ENCODE results near the gene ADD1.
A peak's percentile ranks its signal among the peaks of the same experiment; 100 is the strongest.

ADD1 gene

DNA sequence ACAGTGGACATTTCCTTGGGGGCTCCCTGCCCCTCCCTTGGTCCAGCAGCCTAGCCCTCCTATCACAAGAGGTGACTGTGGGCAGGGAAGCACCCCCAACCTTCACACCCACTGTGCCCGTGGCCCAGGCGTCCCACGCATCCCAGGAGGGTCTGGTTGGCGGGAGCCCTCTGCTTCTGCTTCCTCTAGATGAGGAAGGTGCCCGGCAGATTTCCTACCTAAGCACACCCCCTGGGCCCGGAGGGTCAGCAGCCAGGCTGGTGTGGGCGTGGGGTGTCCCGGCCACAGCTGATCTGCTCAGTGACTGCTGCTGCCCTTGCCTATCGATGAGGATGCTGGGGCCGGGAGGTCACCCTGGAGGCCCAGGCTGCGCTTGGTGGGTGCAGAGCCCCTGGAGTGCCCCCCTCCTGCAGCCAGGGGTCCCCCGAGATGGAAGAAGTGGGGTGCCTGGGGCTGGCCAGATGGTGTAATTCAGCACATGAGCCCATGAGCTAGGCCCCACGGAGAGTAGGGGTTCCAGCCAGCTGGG, 38.6 kb upstream of the ADD1 start:
- no peak for DNase-seq (ENCODE audit: low spot score)

DNA sequence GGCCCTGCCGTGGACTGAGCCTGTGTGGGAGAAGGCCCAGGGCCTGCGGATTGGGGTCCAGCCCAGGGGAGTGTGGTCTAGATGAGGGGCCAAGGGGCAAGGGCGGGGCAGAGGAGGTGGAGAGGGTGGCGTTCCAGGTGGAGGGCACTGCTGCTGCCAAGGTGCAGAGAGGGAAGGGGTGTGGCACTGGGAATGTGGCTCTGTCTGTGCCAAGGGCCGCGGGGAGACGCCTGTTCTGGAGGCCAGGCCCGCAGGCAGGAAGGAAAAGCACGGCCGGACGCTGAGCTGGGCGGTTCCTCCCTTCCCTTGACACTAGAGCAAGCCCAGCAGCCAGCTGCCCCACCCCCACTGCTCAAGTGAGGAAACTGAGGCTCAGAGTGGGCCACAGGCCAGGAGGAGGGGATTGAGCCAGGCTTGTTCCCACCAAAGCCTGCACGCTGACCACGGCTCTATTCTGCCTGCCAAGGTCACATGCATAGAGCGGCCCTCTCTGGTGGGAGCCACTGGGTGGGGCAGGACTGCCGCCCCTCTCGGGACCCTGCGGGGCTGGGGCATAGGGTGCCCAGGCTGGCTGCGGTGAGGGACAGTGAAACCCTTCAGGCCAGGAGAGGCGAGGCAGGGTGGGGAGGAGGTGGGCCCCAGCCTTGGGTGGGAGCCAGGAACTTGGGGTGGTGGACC, 37.8 kb upstream of the ADD1 start:
- DNase-seq (ENCODE audit: low spot score), result peak; percentile 40

DNA sequence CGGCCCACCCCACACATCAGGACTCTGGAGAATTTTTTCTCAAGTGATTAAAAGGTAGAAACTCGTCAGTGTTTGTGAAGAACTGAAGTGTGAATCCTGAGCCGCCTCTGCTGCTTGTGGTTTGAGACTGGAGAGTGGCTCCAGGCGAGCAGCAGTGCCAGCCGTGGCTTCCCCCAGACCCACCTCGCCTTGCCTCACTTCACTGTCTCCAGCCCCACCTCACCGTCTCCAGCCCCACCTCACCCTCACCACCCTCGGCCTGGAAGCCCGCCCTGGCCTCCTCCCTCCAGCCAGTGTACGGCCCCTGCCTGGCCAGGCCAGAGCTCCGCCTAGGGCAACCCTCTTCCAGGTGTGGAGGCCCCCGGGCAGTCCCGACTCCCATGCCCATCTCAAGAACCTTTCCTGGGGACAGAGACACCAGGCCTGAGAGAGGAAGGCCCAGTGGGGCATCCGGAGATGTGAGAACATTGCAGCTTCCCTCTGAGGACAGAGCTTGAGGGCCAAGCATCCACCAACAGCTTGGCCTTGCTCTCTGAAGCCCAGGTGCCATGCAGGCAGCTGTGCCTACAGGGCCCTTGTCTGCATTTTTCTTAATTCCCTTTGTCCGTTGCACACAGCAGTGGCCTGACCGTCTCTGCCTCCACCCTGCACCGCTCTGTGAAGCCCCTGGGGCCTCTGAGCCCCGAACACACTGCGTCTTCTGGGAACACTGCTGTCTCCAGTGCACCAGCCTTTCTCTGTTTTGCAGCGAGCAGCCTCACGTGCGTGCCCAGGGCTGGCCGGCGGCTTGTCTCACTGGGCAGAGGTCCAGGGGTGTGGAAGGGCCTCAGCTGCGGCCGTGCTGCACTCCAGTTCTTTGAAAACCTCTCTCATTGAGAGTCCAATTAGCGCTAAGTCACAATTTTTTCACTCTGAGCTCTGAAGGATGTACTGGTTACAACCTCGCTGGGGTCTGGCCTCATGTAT, 37.0 kb upstream of the ADD1 start:
- DNase-seq (ENCODE audit: low spot score), result no peak

DNA sequence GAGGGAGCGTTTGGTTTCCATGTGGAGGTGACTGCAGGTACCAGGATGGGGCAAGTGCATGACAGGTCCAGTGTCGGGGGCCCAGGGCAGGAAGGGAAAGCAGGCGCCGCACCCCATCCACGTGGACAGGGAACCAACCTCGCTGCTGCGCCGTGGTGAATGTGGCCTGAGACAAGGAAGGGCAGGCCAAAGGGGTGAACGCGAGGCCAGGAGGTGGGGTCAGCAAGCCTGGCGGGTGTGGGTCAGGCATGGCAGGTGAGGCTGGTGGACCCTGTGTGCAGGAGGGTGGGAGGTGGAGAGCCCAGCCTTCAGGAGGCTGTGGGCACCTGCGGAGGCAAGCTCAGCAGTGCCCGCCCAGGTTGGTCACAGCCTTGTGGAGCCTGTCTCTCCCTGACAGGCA, 36.1 kb upstream of the ADD1 start:
- DNase-seq (ENCODE audit: low spot score), result no peak

DNA sequence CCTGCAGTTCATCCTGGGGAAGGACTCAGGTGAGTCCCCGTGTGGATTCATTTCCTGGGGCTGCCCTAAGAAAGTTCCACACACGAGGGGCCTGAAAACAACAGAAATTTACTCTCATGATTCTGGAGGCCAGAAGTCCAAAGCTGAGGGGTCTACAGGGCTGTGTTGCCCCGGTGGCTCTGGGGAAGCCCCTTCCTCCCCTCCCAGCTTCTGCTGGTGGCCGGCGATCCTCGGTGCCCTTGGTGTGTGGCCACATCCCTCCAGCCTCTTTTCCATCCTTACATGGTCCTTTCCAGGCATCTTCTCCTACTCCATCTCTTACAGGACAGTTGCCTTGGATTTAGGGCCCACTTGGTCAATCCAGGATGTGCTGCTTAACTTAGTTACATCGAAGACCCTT, 35.6 kb upstream of the ADD1 start:
- no peak for DNase-seq (ENCODE audit: low spot score)

DNA sequence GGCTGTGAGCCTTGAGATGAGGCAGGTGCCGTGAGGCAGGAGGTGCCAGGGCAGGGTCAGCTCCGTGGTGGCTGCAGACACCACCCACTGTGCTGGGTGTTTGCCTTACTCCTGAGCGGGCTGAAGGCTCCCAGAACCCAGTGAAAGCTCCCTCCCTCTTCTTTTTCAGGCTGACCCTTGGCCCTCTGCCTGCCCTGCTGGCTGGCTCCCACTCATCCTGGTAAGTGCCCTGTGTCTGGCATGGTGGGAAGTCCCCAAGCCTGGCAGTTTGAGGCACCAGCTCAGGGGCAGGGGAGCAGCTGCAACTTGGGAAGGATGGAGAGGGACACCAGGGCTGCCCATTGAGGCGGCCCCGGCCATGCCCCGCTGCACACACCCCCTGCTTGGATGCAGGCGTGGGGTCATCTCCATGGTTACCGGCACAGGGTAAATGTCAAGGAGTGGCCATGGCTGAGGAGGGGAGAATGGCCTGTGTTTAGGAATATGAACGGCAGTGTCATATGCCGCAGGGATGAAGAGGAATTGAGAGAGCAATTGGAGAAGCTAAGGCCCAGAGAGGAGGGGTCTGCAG, 33.9 kb upstream of the ADD1 start:
- DNase-seq (ENCODE audit: low spot score), result no peak

DNA sequence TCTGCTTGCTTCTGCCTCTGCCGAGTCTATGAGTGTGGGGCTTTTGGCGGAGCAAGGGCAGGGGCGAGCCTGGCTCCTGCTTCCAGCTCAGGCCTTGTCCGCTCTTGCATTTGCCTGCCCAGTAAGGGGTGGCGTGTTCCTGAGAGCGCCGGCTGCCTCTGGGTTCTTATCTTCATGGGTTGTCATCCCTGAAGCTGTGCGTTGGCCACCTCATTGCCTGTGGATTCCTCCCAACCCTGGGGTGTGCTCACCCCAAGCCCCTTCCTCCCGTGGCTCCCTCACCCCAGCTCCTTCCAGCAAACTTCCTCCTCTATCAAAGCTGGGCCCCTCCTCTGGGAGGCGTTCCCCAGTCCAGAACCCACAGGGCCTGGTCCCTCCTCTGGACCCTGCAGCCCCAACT, 33.3 kb upstream of the ADD1 start:
- DNase-seq (ENCODE audit: low spot score), result no peak

DNA sequence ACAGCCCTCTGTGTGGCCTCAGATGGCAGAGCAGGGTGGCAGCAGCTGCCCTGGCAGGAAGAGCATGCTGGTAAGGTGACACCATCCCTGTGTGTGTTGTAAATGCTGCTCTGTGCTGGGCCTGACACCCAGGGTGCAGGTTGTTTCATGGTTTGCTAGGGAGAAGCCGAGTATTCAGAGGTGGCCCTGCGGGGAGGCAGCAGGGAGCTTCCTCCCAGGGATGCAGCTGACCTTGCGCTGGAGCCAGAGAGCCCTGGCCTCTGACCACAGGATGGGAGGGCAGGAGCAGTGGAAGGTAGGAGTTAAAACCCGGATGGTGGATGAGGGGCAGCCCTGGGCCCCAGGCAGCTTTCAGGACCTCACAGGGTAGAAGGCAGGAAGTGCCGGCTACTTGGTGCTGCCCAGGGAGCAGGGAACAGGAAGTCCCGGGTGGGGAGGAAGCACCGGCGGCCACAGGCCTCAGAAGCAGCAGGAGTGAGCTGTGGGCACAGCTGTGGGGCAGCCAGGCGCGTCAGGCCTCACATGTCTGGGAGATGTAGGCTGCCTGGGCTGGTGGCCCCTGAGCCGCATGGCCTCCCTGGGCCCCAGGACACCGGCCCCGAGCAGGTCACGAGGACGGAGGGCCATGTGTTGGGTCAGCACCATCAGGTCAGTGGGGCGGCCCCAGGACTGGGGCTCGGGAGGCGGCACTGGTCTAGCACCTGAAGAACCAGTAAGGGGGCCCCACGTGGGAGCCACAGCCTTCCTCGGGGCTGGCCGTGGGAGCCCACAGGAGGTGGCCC, 31.6 kb upstream of the ADD1 start:
- peak; percentile 93 for DNase-seq (ENCODE audit: low spot score)

DNA sequence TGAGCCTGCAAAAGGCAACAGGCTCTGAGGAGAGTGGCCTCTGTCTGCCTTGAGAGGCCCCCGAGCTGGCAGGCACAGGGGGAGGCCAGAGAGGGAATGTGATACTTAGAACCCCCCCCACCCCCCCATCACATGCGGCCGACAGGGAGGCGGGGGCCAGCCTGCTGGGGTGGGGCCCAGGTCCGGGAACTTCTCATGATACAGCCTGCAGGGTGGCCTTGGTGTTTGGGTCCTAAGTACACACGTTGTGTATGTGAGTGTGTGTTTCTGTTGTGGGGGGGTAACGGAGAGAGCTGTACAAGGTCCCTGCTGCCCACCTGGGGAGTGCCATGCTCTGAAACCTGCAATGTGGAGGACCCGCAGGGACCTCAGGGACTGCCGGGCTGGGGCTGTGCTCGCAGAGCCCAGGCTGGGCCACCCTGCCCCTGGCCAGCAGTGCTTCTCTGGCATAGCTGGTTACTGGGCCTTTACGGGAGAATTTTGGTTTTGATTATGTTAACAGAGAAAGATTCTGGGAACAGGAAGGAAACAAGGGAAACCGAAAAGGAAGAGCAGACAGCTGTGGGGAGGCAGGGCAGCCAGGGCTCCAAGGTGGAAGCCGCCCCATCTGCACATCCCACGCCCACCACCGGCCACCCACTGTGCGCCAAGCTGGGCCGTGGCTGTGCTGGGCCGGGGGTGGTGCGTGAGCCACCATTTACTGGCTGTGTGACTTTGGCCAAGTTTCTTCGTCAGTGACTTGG, 30.9 kb upstream of the ADD1 start:
- no peak for DNase-seq (ENCODE audit: low spot score)

DNA sequence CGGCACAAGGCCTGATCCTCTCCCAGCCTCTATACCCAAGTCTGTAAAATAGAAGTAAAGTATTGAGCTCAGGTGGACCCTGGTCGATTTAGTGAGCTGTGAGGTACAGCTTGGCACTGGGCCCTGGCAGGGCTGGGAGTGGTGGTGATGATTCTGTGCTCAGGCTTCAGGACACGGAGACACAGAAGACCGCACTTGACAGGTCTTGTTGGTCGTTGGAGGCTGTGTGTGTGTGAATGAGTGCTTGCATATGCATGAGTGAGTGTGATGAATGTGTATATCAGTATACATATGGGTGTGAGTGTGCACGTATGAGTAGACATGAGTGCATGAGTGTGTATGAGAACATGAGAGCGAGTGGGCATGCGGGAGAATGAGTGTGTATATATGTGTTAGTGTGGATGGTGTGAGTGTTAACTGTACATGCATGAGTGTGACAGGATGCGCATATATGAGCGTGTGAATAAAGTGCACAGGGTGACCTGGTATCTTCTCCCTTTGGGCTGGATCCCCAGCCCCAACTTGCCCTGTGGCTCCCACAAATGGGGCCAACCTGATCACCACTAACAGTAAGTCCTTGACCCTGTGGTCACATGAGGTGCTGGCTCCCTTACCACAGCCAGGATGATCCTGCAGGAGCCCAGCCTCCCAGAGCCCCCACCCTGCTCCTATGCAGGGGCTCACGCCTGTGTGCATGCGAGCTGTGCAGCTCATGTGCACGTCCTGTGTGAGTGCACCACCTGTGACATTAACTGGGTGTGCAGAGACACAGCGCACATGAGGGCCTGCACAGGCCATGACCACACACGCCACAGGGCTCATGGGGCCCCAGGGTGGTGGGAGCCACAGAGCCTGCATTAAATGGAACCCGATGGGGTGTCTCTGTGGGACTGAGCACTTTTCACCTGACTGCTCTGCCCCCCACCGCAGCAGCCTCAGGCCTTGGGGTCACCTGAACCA, 29.9 kb upstream of the ADD1 start:
- DNase-seq (ENCODE audit: low spot score), result peak; percentile 36

DNA sequence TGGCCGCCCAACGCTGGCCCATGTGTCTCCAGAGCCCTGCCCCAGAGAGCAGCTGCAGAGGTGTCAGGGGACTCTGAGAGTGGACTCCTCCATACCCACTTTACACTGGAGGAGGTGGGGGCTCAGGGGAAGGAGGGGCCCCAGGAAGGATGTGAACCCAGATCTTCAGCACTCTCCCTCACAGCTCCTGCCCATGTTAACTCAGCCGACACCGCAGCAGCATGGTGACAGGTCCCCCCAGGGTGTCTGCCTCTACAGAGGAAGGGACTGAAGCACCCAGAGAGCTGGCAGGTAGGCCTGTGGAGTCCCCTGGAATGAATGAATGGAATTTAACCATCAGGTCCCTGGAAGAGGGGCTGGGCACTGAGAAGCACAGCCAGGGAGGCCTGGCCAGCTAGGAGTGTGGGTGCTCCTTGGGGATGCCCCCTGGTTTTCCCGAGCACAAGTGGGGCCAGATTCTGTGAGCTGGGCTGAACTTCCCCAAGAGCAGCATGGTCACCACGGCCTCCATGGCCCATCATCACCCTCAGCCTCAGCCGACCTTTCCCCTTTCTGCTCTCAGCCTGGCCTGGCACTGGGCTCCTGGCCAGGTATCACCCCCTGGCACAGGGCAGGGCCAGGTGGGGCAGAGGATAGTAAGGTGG, 28.9 kb upstream of the ADD1 start:
- no peak for DNase-seq (ENCODE audit: low spot score)

DNA sequence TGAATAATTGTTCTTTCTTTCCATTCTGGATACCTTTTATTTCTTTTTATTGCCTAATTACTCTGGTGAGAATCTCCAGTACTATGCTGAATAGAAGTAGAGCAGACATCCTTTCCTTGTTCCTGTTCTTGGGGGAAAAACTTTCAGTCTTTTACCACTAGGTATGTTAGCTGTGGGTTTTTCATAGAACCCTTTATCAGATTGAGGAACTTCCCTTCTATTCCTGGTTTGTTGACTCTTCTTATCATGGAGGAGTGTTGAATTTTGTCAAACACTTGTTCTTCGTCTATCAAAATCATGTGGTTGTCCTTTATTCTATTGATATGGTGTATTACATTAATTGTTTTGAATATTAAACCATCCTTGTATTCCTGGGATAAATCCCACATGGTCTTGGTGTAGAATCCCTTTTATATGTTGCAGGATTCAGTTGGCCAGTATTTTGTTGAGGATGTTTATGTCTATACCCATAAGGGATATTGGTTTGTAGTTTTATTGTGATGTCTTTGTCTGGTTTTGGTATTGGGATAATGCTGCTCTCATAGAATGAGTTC, 27.2 kb upstream of the ADD1 start:
- DNase-seq (ENCODE audit: low spot score), result no peak

DNA sequence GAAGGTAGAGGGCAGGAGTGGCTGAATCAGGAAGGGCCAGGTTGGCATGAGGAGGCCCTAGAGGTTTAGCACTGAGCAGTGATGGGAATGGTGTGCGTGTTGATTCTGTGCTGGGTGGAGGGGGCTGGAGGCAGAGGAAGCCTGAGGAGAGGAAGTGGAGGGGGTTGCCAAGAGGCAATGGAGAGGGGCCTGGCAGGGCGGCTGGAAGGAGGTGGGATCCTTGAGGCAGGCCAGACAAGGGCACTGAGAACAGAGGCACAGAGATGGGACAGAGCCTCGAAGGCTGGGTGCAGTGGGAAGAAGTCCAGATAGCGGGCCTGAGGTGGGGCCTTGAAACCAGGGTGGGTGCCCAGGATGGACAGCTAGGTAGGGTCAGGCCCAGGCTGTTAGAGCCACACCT, 26.5 kb upstream of the ADD1 start:
- no peak for DNase-seq (ENCODE audit: low spot score)

DNA sequence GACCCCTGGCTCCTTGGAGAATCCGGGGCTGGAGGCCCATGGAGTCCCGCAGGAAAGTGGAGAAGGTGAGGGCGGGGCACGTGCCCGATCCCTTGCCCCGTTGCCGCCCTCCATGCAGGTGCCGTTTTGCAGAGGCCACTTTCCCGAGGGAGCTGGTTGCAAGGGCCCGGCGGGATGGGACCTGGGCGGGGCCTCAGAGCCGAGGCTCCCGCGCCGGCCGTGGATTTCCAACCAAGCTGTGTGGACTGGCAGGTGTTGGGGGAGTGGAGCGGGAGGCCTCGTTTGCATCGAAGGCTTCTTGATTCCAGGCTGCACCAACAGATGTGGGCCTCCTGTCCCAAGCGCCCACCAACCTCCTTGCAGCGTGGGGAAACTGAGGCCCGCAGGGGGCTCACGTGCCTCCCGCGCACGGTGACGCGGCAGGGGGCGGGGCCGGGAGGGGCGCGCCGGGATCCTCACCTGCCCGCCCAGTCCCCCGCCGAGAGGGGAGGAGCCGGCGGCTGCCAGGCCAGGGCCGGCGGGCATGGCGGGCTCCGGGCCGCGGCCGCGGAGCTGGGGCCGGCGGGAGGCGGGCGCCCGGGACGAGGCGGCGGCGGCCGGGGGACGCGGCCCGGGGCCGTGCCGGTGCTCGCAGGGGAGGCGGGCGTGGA, 25.8 kb upstream of the ADD1 start:
- peak; percentile 44 for DNase-seq (ENCODE audit: low spot score)

DNA sequence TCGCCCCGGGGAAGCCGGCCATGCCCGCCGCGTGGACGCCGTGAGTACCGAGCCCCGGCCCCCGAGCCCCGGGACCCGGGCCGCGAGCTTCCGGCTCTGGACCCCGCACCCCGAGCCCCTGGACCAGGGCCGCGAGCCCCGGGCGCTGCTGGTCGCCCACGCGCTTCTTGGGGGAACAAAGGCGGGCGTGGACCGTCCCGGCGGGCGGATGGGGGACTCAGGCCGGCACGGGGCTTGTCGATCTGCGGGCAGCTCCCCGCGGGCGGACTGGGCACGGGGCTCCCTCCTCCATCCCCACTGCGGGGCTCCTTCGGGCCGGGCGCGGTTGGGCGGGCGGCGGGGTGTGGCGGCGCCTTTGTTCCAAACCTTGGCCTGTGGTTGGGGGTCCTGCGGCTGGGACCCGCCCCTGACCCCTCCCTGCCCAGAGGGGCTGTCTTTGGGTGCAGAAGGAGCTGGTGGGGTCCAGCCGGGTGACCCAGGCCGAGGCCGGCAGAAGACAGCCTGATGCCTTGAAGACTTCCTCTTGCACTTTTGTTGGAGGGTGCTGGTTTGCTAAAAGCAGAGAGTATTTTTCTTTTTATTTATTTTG, 25.2 kb upstream of the ADD1 start:
- DNase-seq (ENCODE audit: low spot score), result no peak

DNA sequence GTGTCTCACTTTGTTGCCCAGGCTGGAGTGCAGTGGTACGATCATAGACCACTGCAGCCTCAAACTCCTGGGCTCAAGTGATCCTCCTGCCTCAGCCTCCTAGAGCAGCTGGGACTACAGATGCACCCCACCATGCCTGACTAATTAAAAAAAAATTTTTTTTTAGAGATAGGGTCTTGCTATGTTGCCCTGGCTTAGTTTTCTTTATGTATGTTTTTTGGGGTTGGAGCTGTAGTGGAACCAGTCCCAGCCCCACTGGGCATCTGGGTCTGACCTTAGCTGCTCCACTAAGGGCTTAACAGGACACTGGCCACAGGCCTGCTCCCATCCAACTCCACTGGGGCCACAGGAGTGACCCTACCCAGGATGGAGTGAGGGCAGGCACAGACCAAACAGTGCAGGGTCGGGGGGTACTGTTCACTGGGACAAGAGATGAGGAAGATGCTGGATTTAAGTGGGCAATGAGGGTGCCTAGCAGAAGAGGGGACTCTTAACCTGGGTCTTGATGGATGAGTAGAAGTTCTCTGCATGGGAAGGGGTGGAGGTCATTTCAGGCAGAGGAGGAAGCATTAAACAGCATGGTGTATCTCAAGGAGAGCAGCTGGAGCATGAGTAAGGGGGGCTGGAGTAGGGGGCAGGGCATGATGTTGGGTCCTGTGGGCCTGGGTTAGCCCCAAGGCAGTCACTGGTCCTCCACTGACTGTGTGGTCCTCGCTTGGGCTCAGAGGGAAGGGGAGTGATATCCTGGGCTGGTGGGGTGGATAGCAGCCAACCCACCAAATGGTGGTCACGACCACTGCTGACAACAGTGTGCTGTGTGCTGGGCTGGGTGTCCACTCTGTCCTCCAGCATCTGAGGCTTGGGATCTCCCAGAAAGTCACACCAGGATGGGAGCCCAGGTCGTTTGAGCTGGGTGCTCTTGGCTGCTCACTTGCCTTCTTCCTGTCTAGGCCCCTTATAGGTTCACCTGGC, 24.1 kb upstream of the ADD1 start:
- DNase-seq (ENCODE audit: low spot score), result no peak

Data from kidney tubule cell (primary cell).